Measurements from ENCODE around the gene TRMT1. TPM values are rescaled to one million over a fixed set of nuclear protein-coding genes. Genes with fewer than 3 reads are reported as not detected.
A peak's percentile ranks its signal among the peaks of the same experiment; 100 is the strongest.

Gene TRMT1
- total RNA-seq, 1 donor from 2014 or later = 49.9 TPM

DNA sequence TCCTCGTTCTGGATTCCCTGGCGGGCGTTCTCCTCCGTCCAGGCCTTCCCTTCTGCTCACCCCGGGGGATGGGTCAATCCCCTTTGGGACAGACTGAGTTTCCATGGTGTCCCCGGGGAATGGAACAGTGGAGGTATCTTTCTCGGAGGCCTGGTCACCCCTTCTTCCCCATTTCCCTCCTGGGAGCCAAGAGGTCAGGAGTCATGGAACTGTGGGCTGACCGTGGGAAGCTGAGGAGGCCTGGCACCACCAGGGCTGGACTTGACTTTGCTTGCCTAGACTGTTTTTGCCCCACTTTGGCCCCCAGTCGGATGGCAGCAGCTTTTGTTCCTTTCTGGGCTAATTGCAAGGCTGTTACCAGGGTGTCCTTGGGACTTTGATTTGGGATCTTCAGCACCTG, 3.5 kb upstream of the TRMT1 start:
- no peak for DNase-seq (ENCODE audit: low read depth)
- no peak for TF ChIP-seq CTCF (conservative IDR thresholded peaks at IDR 0.05; ENCODE audit: low read depth, low read length)
- no peak overlapping the region for H3K4me3 ChIP-seq (ENCODE audit: low read depth, low read length)

DNA sequence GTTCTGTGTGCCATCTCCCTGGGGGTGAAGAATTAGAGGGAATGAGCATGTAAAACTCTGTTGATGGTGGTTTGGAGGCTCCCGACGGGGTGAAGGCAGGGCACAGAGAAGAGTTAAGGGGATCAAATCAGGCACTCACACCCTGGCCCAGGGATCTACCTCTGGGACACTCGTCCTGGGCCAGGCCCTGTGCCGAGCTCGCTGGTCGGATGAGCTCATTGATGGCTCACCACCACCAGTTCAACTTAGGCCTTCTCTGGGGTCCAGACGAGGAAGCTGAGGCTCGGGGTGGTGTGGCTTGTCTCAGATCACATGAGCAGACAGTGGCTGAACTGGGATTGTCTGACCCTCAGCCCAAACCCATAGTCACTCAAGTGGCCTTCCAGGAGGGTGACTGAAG, 3.1 kb upstream of the TRMT1 start:
- no peak for TF ChIP-seq CTCF (conservative IDR thresholded peaks at IDR 0.05; ENCODE audit: low read depth, low read length)
- no peak for DNase-seq (ENCODE audit: low read depth)
- H3K4me3 ChIP-seq (ENCODE audit: low read depth, low read length) = peak overlapping the region; percentile 83

- no peak for TF ChIP-seq CTCF (conservative IDR thresholded peaks at IDR 0.05; ENCODE audit: low read depth, low read length)
- no peak for DNase-seq (ENCODE audit: low read depth)
- peak overlapping the region; percentile 83 for H3K4me3 ChIP-seq (ENCODE audit: low read depth, low read length)
These were observed 2.1 kb upstream of the TRMT1 start for GRCh38 chr19:13118424-13119193.

DNA sequence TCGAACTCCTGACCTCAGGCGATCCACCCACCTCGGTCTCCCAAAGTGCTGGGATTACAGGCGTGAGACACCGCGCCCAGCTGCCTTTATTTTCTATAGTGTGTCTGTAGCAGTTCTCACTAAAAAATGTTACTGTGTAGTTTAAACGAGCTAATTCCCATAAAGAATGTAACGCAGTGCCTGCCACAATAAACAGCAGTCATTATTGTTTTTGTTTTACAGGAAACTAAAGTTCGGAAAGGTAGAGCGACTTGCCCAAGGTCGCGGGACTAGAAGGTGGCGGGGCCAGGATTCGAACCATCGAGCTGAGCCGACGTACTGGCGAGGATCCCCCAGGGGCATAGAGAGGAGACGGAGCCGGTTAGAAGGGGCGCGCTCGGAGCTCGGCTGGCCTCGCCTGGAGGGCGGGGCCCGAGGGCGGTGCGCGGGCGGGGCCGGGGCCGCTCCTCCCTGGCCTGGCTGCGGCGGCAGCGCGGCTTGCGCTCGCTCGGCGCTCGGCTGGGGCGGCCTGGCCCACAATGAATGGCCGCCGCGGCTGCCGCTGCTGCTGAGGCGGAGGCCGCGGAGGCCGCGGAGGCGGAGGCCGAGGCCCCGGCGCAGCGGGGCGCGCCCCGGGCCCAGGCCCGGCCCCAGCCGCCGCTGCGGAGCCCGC, 1.4 kb upstream of the TRMT1 start, which contains the start of gene NACC1:
NACC1 (plus strand) TSS at position 493 of the 652 bp plus-strand sequence. CDS start 16,944 bp downstream, outside the sequence.
- no peak for DNase-seq (ENCODE audit: low read depth)
- H3K4me3 ChIP-seq (ENCODE audit: low read depth, low read length) = peak within 1 kb of the TSS; percentile 98
- no peak for TF ChIP-seq CTCF (conservative IDR thresholded peaks at IDR 0.05; ENCODE audit: low read depth, low read length)

GRCh38 chr19:13117176-13117771, 734 bp upstream of the TRMT1 start:
- peak overlapping the region; percentile 98 for H3K4me3 ChIP-seq (ENCODE audit: low read depth, low read length)
- TF ChIP-seq CTCF (conservative IDR thresholded peaks at IDR 0.05; ENCODE audit: low read depth, low read length) = no peak
- no peak for DNase-seq (ENCODE audit: low read depth)

- no peak for TF ChIP-seq CTCF (conservative IDR thresholded peaks at IDR 0.05; ENCODE audit: low read depth, low read length)
- H3K4me3 ChIP-seq (ENCODE audit: low read depth, low read length) = peak overlapping the region; percentile 98
- no peak for DNase-seq (ENCODE audit: low read depth)
These were observed 631 bp downstream of the TRMT1 start for GRCh38 chr19:13115936-13116281.

Data from epithelial cell of proximal tubule (primary cell).